GM12878 (cell line): ENCODE data around the gene GLT8D2.
"Not testable (repeated sequence)": the region's sequence is repeated elsewhere in the genome, so short reads cannot be mapped to it uniquely, and the experiment has no call there.

ENCODE experiments used
- BRCA1 ChIP-seq: IDR thresholded peaks from 2 replicates; pipeline ENCODE4 v1.6.1; 2011; ENCODE audit warnings: low read depth, low read length, improper control_type of control experiment
- CTCF ChIP-seq, 3 experiments: IDR thresholded peaks in 2 of 3; conservative IDR thresholded peaks in 1 of 3; 2 replicates each; pipeline ENCODE4 v1.5.1; 2011; ENCODE audit warnings: low read depth in 3 of 3, low read length in 3 of 3, mild to moderate bottlenecking in 3 of 3, control low read depth in 2 of 3, moderate library complexity in 2 of 3, inconsistent platforms in 1 of 3, mixed read lengths in 1 of 3; ENCODE audit not compliant: control insufficient read depth in 2 of 3, insufficient read depth in 1 of 3; ENCODE audit errors: extremely low read depth in 1 of 3
- EP300 ChIP-seq, 2 experiments: fragments of 150-350 bp in 1 of 2; IDR thresholded peaks; 2 replicates each; pipeline ENCODE4 v1.6.1; 2011 to 2012; ENCODE audit warnings: low read depth in 2 of 2, low read length in 2 of 2, borderline replicate concordance in 1 of 2, improper control_type of control experiment in 1 of 2, inconsistent platforms in 1 of 2; ENCODE audit not compliant: control insufficient read depth in 1 of 2
- FOS ChIP-seq: IDR thresholded peaks from 3 replicates; pipeline ENCODE4 v1.6.1; 2011; ENCODE audit warnings: borderline replicate concordance; ENCODE audit not compliant: insufficient read length; ENCODE audit errors: extremely low read depth
- HDAC2 ChIP-seq: fragments of 200-600 bp; sonication (generic); IDR thresholded peaks from 2 replicates; pipeline ENCODE4 v1.6.1; 2017
- JUND ChIP-seq: IDR thresholded peaks from 2 replicates; pipeline ENCODE4 v1.6.1; 2012; ENCODE audit warnings: low read depth, mild to moderate bottlenecking, low read length, improper control_type of control experiment, moderate library complexity
- MYB ChIP-seq: fragments of 150-350 bp; IDR thresholded peaks from 2 replicates; pipeline ENCODE4 v1.6.1; 2014; ENCODE audit warnings: mild to moderate bottlenecking, low read depth, low read length, borderline replicate concordance
- POLR2A ChIP-seq: IDR thresholded peaks from 2 replicates; pipeline ENCODE4 v1.6.1; 2011; ENCODE audit warnings: low read depth, mild to moderate bottlenecking, low read length
- SMC3 ChIP-seq: IDR thresholded peaks from 2 replicates; pipeline ENCODE4 v1.6.1; 2011; ENCODE audit warnings: low read length, improper control_type of control experiment, borderline replicate concordance

GRCh38 chr12:104039769-104040168, 10.2 kb downstream of the GLT8D2 start:
- not testable (repeated sequence) for TF ChIP-seq BRCA1; POLR2A; FOS; EP300 (IDR thresholded peaks at IDR 0.05; ENCODE audit: borderline replicate concordance in 1 of 2, control insufficient read depth in 1 of 2, low read depth in 2 of 2, low read length in 2 of 2); HDAC2; CTCF (IDR thresholded peaks at IDR 0.05 in 2 of 3, conservative IDR thresholded peaks at IDR 0.05 in 1 of 3; ENCODE audit: control insufficient read depth in 2 of 3, extremely low read depth in 1 of 3, insufficient read depth in 1 of 3, low read depth in 3 of 3, low read length in 3 of 3); MYB; JUND; SMC3
